Measurements from ENCODE around the gene RIC1. TPM values are rescaled to one million over a fixed set of nuclear protein-coding genes. Genes with fewer than 3 reads are reported as not detected.

The RIC1 gene
- total and polyA plus RNA-seq, 2 of the 13 experiments (the other 11 are each of a cell fraction or from before 2014, with no cell fraction given), result 18.2 to 19.0 TPM

GRCh38 chr9:5698004-5698403, 69.1 kb downstream of the RIC1 start:
- Histone ChIP-seq H3K4me3 (replicated peaks in 1 of 3; ENCODE audit: insufficient read depth in 1 of 3, low read depth in 2 of 3, low read length in 3 of 3) (no peak overlapping the region), H3K9me3 (ENCODE audit: low read length) (no peaks in the 10 kb centered on the region), H3K79me2 (ENCODE audit: insufficient read depth, low read length) (no peaks in the 10 kb centered on the region), H3K9ac (ENCODE audit: insufficient read depth, low read depth, low read length) (no peak overlapping the region), H3K36me3 (replicated peaks in 1 of 2; ENCODE audit: control insufficient read depth in 1 of 2, insufficient read depth in 2 of 2, low read length in 2 of 2) (peaks cover 0 to 4% of the 10 kb centered on the region in 2 experiments; a peak in 1 of 5 replicates), H3K4me2 (ENCODE audit: low read depth, low read length) (no peak overlapping the region), H4K20me1 (ENCODE audit: insufficient read depth, low read length) (no peaks in the 10 kb centered on the region), H2AFZ (ENCODE audit: low read length) (no peak overlapping the region), H3K4me1 (ENCODE audit: insufficient read depth, low read length) (peaks cover 13% of the 10 kb centered on the region), H3K27ac (ENCODE audit: extremely low read length, insufficient read depth, low read length) (no peak overlapping the region), H3K27me3 (ENCODE audit: control insufficient read depth in 1 of 2, insufficient read depth in 2 of 2, low read length in 2 of 2) (no peaks in the 10 kb centered on the region)
- 100% methylated on average over 1 of the region's 1 CpG for WGBS (ENCODE audit: low lambda C conversion rate)
- no peak for DNase-seq (ENCODE audit: low spot score)
- no peak for TF ChIP-seq HBP1 (CRISPR knock-in tag; IDR thresholded peaks at IDR 0.05; ENCODE audit: low read depth)
- TF ChIP-seq THAP9 (CRISPR knock-in tag; IDR thresholded peaks at IDR 0.05; ENCODE audit: borderline replicate concordance), result no peak
- no peak for TF ChIP-seq MLLT10 (CRISPR knock-in tag; IDR thresholded peaks at IDR 0.05)
- no peak for TF ChIP-seq STAT5B (CRISPR knock-in tag; IDR thresholded peaks at IDR 0.05)
- no peak for TF ChIP-seq CCDC6 (CRISPR knock-in tag; IDR thresholded peaks at IDR 0.05)
- no peak for TF ChIP-seq ZNF800 (CRISPR knock-in tag; IDR thresholded peaks at IDR 0.05)
- no peak for TF ChIP-seq NFE2 (CRISPR knock-in tag; IDR thresholded peaks at IDR 0.05)
- TF ChIP-seq ZNF766 (CRISPR knock-in tag; IDR thresholded peaks at IDR 0.05; ENCODE audit: borderline replicate concordance), result no peak
- TF ChIP-seq ZFP37 (CRISPR knock-in tag; IDR thresholded peaks at IDR 0.05; ENCODE audit: borderline replicate concordance), result no peak
- no peak for TF ChIP-seq KDM4B (CRISPR knock-in tag; IDR thresholded peaks at IDR 0.05)
- POLR2A ChIA-PET, result no interaction called here
- FAIRE-seq, result no peak
- intact Hi-C loops (cut with micrococcal nuclease; ENCODE audit: unreplicated experiment) (no loop called here), in situ Hi-C loops (cut with HindIII; ENCODE audit: extremely low pct_ligation_motif_present, low pct_unique_long_range_greater_than_20kb) (no loop called here)
- BruUV-seq (replicated peaks), result no TSS peak
- no peak for ATAC-seq
- CTCF ChIA-PET (ENCODE audit: low intra/inter-chr PET ratio, low total read pairs), result no interaction called here
